Suppressor macrophage treated with lipopolysaccharide for 4 hours (primary cell): ENCODE results near the gene TSPAN4.

Source experiments
- DNase-seq: peaks from one replicate; pipeline ENCODE4 v3.0.0-alpha.2; 2020

Gene TSPAN4

DNA sequence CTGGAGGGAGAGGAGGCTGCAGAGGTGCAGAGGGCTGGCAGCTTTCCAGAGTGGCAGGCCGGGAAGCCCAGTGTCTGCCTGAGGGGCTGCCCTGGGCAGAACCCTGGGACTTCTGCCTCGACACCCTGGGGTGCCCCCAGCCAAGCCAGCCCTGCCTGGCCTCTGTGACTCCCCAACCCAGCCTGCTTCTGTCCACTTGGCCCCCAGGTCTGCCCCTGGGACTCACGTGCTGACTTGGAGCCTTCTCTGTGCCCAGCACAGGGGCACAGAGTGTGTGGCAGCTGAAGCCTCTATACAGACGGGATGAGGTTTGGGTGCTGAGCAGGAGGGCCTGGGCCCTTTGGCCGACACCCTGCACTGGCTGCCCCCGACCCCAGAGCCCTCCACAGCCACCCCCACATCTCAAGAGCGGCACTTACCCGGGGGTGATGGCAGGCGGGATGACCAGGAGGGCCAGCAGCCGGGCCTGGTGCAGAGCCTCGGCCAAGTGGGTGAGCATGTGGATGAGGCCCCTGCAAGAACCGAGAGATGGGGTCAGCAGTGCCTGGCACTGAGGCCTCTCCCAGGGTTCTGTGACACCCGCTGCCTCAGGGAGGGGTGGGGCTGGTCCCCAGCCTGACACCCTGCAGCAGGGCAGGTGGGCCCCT is 50.5 kb downstream of the TSPAN4 start:
- no peak for DNase-seq

DNA sequence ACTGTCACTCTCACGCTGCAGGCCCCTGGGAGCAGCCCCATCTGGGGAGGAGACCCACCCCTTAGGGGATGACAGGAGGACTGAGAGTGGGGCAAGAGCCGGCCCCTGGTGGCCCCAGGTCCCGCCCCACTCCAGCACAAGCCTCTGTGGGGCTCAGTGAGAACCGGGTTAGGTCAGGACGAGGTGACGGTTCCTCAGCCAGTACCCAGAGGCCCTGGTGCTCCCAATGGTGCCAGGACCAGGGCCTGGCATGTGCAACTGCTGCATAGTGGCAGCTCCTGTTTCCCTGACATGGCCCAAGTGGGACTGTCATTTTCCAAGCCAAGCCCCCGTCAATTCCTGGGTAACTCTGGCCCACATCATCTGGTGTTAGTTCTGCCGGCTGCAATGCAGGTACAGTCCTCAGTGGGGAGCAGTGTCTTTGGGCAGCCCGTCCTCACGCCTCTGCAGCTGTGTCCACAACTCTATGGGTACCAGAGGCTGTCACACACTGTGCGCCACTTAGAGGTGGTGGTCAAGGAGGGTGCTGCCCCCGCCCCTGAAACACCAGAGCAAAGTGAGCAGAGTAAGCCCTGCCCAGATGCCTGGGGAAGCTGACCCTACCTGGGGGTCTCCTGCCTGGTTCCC is 52.0 kb downstream of the TSPAN4 start:
- DNase-seq, result no peak

DNA sequence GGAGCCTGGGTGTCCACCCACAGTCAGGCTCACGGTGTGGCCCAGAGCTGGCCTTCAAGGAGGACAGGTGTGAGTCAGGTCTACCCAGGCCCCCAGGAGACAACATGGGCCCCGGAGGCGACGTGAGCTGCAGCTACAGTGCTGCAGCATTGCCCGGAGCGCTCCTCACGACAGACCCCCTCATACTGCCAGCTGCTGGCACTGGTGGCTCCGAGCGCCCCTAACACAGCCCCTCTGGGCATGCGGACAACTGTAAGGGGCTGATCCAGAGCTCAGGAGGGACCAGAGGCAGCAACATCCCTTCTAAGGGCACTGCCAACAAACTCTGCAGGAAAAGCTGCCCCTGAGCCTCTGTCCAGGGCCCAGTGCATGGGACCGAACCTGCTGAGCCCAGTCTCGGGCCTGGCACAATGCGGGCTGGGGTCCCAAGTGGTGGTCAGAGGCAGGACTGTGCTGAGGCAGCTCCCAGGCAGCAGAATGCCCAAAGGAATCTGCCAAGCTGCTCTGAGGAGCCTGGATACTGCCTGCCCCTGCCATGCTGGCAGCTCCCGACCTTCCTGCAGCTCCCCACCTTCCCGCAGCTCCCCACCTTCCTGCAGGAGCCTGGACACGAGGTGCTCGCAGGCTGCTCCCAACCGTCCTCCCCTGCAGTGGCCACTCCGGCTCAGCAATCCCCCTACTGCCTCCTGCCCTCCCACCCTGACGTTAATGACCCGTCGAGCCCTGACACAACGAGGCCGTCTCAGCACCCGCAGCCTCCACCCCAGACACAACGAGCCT is 52.9 kb downstream of the TSPAN4 start:
- no peak for DNase-seq

DNA sequence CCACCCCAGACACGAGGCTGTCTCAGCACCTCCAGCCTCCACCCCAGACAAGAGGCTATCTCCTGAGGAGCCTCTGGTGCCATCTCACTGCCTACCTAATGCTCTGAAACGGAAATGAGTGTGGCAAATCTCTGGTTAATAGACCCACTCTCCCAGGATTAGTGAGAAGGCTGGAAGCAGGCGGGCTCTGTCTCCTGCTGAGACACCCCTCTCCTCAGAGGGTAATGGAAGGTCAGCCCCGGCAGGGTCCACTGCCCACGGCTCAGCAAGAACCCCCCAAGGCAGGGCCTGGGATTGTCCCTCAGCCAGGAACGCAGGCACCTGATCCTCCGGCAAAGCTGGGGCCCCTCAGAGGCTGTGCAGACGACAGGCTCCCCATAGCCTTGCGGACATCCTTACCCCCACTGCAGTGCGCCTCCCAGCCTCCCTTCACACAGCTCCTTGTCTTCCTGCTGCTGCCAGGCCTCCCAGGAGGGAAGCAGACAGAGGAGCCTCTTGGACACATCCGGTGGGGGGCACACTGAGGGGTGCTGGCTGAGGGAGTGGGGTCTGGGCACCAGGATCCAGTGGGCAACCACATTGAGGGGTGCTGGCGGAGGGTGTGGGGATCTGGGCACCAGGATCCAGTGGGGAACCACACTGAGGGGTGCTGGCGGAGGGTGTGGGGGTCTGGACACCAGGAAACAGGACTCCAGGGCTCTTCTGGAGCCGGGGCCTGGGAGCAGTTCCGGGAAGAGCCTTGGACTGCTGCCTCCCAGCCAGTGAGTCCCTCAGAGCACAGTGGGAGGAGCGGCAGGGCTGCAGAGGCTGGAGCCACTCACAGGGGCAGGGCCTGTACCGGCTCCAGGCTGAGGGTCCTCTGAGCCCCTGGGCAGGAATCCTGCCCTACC is 54.8 kb downstream of the TSPAN4 start:
- no peak for DNase-seq

DNA sequence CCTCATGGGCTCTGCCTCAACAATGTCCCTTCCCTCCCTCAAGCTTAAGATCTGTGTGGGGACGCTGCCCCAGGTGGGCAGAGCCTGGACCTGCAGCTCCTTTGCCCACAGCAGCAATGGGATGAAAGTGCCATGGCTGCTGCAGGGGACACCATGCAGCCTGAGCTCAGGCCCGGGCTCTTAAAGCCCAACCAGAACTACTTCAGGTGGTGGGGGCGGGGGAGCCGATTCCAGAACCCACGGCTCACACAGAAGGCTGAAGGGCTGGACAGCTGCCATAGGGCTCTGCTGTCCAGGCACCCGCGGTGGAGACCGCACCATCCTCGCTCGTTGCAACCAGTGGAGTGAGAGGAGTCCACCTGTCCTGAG is 55.5 kb downstream of the TSPAN4 start:
- no peak for DNase-seq

DNA sequence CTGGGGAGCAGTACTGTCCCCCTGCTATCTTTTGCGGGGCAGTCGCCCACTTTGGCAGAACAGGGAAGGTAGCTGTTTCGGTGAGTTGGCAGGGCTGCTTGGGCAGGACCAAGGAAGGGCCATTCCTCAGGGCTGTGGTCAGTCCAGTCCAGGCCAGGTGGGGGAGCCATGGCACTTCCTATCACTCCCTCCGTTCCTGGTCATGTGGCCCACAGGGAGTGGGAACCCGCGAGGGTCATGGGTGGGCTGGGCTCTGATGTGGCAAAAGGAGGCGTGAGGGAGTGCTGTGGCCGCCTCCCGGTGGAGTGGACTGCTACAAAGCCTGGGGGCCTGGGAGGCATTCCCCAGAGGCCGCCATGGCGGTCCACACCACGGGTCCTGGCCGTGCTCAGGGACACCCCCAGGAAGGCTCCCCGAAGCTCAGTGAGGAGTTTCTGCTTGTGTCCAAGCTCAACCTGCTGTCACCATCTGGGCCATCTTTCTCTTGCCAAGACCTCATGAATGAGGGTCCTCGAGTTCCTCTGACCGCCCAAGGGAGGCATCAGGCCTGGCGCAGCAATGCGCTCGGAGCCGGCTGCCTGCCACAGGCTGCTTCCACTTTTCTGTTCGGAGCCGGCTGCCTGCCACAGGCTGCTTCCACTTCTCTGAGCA is 56.0 kb downstream of the TSPAN4 start:
- DNase-seq, result no peak

DNA sequence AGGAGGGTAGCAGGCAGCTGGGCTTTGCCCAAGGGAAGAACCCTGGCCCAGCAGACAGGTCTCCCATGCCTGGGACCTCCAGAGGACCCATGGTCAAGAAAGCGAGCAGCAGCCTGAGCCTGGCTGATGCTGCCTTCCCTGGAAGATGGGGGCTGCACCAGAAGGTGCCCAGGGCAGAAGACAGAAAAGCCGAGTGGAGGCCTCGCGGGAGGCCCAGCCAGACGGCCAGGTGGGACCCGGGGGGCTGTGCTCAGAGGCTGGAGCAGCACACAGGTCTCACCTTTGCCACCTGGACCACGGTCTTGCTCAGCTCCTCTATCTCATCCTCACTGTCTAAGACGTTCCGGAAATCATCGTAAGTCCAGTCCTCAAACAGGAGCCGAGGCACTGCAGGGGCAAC is 57.1 kb downstream of the TSPAN4 start:
- DNase-seq, result no peak

DNA sequence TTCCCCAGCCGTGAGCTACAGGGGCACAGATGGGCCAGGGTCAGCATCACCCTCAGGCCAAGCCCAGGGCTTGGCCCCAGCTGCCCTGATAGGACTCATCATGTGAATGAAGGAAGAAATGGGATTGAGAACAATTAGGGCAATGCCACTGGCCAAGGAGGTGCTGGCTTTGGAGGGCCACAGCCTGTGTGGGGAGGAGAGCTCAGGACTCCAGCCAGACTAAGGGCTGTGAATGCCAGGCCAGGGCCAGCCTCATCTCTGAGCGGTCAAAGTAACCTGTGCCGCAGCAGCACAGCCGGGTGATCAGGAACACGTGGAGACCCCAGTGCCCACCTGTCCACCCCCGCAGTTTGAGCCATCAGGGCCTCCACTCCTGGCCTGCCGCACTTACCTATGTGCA is 57.9 kb downstream of the TSPAN4 start:
- DNase-seq, result no peak

DNA sequence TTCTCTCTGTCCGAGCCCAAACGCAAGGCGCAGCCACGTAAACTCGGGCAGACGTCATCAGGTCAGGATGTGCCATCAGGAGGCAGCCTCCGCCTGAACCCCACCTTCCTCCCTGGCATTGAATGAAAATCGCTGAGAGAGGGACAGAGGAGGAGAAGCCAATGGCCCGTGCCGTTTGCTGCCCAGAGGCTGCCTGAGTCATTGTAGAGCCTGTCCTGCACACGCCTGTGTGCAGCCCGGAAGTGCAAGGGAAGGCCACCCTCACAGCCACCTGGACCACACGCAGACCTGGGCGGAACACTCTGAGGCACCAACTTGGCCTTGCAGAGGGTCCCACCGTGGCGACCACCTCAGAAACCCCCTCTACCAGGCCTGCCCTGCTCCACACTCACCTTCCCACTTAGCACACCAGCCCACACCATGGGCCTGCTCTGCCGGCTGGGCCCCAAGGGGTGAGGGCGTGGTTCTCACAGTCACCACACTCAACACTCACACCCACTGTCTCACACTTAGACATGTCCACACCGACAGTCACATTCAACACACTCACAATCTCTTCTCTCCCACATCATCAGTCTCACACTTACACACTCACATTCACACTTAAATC is 58.9 kb downstream of the TSPAN4 start:
- no peak for DNase-seq

DNA sequence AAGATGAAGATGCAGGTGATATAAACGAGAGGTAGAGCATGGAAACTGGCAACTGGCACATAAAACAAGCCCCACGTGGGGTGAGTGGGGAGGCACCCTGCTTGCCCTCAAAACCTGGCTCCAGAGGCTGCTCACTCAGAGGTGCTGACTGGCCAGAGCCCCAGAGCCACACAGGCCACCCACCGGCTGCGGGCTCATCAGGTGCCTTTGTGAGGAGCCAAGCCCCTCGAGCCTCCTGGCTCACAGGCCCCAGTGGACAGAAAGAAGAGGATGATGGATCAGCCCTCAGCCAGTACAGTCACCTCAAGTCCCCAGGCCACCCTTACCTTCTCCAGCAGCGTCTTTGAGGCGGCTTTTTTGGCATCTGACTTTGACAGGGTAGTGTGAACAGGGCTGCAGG is 61.7 kb downstream of the TSPAN4 start:
- DNase-seq, result no peak

DNA sequence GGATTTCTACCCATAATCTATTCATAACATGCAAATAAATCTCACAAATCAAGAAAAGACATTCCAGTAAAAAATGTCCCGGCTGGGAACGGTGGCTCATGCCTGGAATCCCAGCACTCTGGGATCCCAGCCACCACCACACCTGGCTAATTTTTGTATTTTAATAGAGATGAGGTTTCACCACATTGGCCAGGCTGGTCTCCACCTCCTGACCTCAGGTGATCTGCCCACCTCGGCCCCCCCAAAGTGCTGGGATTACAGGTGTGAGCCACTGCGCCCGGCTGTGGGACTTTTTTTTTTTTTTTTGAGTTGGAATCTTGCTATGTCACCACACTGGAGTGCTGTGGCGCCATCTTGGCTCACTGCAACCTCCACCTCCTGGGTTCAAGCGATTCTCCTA is 63.3 kb downstream of the TSPAN4 start:
- no peak for DNase-seq

DNA sequence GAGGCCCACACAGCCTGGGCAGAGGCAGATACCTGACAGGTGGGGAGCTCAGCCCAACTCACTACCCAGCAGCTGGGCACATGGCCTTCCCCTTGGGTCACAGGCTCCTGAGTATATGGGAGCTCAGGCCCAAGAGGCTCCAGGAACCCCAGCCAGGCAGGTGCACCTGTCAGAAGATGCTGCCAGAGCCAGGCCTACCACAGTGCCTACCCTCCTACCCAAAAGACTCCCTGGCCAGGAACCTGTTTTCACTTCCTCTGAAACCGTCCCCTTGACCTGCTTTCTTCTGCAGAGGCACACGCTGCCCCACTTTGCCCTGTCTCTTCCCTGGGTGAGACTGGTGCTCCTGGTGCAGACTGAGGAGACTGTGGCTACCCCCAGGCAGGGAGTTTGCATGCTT is 65.0 kb downstream of the TSPAN4 start:
- no peak for DNase-seq

DNA sequence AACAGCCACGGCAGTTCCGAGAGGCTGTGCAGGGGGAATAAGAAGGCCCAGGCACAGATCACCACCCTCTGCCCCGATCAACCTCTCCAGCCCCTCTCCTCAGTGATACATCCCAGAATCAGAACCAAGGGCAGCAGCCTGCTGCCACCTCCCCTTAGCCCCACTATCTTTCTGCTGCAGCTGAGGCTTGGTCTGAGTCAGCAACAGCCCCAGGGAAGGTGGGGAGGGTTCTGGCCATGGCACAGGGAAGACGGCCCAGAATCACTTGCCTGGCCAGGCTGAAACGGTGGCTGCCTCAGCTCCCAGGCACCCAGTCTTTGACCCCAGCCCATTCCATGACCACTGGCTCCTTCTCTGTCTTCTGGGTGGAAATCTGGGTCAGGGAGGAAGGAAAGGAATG is 65.6 kb downstream of the TSPAN4 start:
- DNase-seq, result no peak

DNA sequence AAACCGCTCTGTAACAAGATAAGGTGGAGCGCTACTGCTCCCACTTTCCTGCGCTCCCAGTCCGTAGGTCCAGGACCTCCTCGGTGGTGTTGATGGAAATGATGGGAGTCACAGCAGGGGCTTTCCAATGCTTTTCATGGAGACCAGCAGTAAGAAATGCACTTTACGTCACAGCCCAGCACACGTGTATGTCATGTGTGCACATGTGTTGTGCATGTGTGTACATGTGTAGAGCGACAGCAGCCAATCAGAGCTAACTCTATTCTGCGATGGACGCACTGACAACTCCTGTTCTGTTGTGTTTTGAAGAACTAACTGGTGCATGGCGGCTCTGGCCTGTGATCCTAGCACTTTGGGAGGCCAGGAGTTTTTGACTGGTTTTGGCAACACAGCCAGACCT is 66.8 kb downstream of the TSPAN4 start:
- DNase-seq, result no peak

DNA sequence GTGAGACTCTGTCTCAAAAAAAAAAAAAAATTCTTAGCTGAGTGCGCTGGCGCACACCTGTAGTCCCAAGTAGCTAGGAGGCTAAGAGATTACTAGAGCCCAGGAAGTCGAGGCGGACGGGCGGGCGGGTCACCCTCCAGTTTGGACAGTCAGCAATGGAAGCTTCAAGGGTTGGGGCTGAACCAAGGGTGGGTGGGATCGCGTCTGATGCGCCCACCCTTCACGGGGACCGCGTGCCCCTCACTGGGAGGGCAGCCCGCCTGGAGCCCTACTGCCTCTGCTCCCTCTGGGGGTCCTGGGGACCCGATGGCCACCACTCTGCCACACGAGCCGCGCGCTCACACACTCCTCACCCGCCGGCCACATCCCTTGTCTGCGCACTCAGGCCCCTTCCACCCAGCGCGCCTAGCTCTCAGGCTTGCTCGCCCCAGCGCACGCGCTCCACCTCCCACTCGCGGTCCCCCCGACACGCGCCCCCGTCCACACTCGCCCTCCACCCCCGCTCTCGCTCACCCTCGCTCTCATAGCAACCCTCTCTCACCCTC is 67.5 kb downstream of the TSPAN4 start:
- DNase-seq, result no peak

DNA sequence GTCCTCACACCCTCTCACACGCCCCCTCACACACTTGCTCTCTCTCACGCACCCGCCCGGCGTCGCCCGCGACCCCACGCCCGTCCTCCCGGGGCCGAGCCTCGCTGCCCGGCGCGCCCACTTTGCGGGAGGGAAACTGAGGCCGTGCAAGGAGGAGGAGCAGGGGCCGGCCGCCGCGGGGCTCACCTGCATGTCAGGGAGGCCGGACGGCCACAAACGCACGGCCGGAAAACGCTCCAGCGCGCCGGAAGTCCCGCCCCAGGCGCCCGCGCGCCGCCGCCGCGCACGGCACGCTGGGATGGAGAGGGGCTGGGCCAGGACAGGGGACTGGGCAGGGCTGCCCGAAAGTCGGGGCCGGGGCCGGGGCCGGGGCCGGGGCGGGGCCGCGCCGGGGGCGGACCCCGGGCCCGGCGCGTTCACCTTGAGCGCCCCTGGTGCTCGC is 68.0 kb downstream of the TSPAN4 start, which contains the start of gene CHID1:
CHID1 (minus strand) TSS at position 222 of the 442 bp plus-strand sequence. CDS start 5,994 bp downstream, outside the sequence.
- DNase-seq, result peak; percentile 85

DNA sequence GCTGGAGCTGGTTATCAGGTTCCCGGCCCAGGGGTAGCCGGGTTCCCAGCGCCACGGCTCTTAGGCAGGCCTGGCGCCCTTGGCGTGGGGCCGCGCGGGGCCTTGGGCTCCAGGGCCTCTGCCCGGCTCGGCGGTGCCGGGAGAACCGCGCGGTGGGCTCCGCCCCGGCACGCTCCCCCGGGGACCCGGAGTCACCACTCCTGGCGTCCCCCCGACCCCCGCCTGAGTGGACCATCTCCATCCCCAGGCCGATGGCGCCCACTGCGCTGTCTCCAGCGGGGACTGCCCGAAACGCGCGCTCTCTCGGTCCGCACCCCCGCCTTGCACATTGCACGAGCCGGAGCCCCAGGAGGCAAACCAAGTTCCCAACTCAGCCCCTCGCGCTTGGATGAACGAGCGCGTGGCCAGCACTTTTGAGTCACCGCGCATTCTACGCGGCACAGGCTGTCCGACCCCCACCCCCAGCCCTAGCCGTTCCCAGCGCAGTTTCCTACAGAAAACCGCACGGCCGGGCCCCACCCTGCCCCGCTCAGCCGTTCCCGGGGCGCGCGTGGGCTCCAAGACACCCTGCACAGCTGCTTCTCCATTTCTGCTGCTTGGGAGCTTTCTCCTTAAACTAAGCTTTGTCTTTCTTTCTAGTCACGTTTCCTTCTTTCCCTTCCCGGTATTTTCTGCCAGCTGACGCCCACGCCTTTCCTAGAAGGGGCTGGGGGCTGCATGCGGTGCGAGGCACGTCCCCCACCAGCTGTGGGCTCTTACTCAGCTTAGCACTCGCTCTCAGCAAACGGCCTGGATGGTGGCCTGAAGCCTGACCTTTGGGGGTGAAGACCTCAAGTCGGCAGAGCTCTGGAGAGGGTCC is 68.6 kb downstream of the TSPAN4 start:
- peak; percentile 59 for DNase-seq

DNA sequence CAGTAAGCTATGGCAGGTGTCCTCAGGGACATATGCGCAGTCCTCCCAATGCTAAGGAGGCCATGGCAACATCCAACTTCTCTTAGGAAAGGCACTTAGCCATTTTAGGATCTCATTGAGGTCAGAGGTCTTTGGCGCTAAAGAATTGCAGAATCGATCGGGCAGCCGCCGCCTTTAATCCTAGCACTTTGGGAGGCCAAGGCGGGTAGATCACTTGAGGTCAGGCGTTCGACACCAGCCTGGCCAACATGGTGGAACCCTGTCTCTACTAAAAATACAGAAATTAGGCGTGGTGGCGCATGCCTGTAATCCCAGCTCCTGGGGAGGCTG is 69.2 kb downstream of the TSPAN4 start:
- DNase-seq, result no peak

DNA sequence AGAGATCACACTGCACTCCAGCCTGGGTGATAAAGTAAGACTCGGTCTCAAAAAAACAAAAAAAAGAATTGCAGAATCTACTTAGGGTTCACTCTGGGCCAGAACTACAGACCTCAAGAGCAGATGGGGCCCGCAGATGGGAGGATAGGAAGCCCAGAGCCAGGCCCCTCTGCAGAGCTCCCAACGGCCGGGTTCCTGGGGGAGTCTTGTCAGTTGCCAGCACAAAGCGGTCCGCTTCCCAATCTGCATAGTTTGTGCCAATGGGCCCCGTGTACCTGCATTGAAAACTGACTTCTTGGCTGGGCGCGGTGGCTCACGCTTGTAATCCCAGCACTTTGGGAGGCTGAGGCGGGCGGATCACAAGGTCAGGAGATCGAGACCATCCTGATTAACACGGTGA is 69.6 kb downstream of the TSPAN4 start:
- DNase-seq, result no peak

DNA sequence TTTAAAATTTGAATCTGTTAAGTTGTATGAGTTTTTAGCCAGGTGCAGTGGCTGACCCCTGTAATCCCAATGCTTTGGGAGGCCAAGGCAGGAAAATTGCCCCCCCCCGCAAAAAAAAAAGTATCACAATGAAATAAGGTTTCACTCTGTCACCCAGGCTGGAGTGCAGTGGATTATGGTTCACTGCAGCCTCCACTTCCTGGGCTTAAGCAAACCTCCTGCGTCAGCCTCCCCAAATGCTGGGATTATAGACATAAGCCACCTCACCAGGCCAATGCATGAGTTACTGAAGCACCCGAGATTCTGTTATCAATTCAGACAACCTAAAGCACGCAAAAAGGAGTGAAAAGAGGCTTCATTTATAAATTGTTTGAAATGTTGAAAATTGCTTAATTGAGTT is 70.4 kb downstream of the TSPAN4 start:
- DNase-seq, result no peak

DNA sequence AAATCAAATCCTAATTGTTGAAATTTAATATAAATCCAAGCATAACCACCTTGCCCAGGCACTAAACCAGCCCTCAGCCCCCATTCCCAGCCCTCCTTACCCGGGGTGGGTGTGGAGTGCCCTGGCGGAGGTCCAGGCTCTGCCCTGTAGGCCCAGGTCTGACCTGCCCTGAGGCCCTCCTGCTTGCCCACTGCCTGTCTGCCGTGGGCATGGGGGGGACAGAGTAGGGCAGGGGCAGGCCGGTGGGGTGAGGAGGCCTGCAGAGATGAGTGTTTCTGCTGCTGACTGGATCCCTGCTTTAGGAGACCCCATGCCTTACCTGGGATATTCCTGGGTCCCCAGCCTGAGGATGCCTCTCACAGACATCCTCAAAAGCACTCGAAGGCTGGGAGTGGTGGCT is 71.6 kb downstream of the TSPAN4 start:
- no peak for DNase-seq
